GM19455 (cell line): ENCODE results near the gene CROCC2.

Experiments used
- ATAC-seq: cut with Tn5 transposase; IDR thresholded peaks from one replicate; pipeline ENCODE4 v1.9.1; 2021; ENCODE audit not compliant: unreplicated experiment

Gene CROCC2

DNA sequence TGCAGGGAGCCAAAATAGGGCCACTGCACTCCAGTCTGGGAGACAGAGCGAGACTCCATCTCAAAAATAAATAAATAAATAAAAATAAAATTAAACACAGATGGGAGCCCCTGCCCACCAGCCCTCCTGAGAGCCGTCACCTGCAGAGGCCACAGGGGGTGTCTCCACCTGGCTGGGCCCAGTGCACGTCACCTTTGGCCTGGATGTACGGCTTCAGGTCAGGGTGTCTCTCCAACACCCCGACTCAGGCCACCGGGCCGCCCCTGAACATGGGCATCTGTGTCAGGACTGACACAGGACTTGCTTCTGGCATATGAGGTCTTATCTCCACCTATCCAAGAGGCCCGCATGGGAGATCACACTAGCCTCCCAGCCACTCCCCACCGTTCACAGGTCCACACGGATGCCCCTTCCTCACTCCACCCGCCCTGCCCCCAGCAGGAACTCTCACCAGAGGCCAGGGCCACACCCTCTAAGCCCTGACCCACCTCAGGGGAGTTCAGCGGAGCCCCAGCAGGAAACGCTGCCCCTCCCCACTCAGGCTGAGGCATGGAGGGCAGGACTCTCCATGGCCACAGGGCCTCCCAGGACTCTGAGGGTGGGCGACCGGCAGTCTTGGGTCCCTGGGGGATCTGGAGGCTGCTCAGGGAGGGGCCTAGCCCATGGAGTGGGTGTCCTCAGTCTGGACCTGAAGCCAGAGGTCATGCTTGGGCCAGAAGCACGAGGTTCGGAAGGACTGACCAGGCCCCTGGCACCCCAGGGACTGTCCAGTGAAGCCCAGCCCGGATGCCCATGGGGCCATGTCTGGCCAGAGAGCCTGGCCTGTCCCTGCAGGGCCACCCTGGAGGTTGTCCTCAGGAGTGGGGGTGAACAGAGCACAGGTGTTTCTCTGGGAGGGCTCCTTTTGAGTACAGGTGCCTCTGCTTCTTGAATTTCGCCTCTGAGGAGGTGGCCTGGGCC lies 1.6 kb upstream of the CROCC2 start:
- no peak for ATAC-seq

DNA sequence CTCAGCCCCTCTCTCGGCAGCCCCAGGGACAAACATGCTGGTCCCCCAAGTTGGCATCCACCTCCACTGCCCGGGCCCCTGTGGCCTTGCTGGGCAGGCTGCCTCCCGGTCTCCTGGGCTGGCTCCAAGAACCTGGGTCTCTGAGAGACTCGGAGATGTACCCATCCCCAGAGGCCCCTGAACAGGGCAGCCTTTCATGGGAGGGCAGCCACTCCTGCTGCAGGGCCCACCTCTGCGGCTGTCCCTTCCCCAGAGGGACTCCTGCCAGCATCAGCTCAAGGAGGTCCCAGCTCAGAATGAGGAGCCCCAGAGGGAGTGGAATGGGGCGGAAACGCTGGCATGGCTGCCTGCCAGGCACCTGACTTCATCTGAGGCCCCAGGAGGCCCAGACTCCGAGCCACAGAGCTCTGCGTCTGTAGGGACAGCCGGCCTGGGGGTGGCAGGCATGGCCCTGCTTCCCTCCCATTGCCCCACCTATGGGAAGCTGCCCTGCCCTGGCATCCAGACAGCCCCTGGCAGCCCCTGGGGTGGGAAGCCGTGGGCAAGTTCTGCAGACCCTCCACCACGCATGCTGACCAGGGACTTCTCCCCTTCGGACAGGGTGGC lies 857 bp upstream of the CROCC2 start:
- ATAC-seq: no peak

DNA sequence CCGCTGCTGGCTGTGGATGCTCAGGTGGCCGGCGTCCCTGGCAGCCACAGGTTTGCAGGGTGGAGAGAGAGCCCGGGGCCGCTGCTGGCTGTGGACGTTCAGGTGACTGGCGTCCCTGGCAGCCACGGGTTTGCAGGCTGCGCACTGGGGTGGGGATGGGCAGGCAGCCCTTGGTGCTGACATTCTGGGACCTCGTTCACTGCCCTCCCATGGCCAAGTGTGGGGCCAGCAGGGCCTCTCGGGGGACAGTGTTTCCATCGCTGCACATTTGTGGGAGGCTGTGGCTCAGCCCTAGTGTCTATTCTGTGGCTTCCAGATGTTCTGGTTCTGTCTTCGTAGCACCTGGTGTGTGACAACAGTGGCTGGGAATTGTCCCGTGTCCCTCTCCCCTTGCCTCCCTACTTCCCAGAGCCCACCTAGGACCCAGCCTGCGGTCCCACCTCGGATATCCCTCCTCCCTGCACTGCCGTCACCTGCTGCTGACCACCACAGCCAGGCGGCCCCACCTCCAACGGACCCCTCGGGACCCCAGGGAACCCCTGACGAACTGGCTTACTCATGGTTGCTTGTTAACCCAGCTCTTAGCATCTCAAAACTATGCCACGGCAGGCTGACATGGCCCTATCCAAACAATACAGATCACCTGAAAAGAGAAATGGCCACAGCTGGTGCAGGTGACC lies 915 bp downstream of the CROCC2 start:
- no peak for ATAC-seq

DNA sequence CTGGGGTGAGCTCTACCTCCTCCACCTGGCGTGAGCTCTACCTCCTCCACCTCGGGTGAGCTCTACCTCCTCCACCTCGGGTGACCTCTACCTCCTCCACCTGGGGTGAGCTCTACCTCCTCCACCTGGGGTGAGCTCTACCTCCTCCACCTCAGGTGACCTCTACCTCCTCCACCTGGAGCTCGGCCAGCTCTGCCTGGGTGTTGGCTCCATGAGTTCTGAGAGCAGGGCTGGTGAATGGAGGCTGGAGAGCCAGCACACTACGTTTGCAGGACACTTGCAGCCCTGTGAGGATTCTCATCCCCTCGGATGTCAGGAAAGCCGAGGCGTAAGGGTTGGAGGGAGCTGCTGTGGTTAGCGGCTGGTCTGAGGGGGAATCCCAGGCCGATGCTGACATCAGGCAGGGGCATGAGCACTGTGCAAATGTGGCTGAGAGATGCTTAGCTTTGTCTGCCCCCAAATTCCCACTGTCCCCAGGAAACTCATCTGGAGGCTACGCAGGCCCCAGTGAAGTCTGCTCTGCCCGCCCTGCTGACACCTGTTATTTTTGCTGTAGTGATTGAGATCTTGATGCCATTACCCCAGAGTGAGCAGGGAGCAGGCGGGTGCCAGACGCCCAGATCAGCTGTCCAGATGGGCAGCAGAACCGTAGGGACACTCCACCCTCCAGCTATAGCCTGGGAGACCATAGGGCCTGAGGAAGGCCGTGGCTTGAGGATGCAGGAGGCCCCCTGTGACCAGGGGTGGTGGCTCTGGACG lies 3.3 kb downstream of the CROCC2 start:
- no peak for ATAC-seq

DNA sequence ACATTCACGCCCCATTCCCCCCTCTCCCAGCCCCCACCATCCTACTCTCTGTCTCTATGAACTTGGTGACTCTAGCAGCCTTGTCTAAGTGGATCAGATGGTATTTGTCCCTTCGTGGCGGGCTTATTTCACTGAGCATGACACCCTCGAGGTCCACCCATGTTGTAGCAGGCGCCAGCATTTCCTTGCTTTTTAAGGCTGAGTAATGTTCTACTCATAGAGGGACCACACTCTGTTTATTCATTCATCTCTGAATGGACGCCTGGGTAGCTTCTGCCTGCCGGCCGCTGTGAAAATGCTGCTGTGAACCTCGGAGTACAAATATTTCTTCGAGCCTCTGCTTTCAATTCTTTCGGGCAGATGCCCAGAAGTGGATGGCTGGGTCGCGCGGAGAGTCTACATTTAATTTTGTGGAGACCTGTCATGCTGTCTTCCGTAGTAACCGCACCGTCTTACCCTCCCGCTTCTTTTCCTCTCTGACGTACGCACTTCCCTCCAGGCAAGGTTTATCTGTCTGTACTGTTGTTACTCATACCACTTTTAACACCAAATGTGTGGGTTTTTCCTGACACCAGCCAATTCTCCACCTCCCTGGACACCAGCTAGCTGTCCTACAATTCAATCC lies 5.6 kb downstream of the CROCC2 start:
- ATAC-seq: no peak

DNA sequence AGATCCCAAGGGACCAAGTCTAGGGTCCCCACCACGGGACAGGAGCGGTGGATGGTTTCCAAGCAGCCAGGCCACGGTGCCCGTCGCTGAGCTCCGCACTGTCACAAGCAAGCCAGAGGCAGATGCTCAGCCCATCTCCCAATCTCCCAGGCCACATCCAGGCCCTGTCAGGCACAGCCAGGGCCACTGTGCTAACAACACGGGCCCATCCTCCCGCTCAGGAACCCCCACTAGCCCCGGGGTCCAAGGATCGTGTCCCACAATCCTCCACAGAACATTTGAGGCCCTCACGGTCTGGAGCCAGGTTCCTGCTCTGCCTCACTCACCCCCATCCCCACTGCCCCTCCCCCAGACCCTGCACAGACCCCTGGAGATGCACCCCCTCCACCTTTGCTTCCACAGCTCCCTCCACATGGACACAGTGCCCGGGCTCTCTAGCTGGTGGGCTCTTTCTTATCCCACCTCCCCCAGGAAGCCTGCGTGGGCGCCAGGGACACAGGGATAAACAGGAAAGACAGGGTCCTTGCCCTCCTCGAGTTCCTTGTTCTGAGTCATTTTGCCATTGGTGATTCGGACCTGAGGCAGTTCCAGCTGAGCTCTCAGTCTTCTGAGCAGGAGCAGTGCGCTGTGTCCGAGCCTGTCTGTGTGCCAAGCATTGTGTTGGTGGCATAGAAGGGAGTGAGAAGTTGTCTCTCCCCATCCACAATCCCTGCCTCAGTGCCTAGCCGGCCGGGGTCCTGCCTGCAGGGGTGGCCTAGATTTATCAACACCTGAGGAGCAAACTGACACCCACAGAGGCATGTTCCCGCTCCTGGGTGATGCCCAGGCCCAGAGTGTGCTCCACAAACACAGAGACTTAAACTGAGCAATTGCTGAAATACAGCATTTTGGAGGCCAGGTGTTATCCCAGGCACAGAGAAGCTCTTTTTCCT lies 7.0 kb downstream of the CROCC2 start:
- ATAC-seq: no peak

DNA sequence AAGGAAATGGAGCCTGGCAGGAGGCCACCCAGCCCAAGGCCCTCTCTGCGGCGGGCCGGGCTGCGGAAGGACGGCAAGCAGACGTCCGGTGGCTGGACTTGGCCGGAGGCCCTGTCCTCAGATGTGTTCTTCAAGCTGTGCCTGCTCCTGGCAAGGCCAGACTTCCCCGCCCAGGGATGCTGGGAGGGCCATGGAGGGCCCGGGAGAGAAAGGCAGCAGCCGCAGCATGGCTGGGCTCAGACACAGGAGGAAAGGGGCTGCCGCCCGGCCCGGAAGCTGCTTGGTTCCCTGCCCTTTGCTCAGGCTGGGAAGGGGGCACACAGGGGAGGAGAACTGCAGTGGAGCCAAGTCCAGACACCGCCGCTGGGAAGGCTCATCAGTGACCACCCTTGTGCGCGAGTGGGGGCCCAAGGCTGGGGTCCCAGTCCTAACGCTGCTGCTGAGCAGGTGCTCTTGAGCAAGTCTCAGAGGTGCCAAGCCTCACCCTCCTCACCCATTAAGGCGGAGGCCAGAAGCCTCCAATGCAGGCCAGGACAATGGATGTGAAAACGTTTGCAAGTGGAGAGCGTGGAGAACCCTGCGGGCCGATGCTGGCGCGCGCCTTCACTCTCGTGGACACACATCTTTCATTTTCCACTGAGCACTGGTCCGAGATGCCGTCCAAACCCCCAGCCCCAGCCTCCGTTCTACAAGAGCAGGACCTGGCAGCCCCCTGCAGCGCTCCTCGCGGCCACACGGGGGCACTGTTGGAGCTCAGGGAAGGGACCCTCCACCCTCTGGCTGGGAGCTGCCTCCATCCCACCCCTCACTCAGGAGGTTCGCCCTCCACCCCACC lies 7.9 kb downstream of the CROCC2 start:
- ATAC-seq: no peak

DNA sequence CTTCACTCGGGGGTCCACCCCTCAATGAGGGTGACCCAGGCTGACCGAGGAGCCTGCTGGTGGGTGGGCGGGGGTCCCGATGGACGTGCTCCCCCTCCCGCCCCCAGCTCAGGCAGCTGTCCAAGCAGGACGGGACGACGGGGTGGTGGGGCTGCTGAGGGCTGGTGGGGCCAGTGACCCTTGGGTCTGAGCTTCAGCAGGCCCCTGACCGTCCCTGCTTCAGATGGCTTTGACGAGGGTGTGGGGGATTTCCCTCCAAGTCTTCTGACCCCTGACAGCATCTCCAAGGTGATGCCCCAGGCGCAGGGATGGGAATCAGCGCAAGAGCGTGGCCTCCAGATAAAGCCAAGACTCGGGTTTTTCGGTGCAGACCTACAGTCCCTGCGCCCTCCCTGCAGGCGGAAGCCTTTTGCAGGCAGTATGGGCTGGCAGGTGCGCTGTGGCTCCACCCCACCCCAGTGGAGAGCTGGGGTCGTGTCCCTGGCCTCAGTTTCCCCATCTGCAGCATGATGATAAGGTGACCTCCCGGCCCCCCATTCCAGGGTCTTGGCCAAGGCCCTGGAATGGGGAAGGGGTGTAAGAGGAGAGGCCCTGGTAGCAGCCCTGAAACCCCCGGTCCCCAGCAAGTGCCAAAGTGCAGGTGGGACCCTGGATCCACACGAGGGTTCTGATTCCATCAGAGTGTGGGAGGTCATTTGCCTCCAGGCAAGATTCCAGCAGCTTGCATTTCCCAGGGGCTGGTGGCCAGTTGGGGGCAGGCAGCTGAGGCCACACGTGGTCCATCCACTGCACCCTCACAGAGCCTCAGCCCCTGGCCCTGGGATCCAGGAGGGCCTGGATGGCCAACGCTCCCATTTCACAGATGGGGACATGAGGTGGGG lies 8.7 kb downstream of the CROCC2 start:
- no peak for ATAC-seq

DNA sequence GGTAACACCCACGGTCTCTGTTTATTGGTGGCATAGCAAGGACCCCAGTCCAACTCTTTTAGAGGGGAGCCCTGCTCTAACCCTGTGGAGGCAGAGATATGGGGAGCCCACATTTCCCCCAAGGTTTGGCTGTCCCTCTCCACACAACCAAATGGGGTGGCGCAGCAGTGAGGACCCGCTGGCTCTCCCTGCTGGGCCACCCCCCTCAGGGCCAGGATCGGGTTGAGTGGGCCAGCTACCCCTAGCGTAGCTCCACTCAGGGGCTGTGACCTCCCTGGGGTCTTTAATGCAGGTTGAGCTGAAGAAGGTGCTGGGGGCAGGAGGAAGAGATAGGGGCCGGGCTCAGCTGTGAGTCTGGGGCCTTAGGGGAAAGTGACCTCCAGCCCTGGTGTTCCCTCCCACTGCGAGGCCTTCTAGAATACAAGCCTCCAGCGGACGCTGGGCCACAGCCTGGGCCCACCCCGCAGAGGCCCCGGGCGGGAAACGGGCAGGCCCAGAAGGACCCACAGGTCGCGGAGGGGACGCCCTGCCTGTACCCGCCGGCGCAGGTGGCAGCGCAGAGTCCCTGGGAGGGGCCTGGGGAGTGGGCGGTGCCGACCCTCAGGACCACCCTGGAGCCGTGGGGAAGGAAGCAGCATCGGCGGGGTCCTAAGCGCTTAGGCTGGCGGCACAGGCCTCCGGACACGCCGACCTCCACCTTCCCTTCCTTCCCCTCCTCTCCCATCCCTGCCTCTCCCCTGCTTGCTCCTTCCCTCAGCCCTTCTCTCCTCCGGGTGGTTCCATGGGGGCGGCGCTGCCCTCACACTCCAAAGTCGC lies 9.6 kb downstream of the CROCC2 start:
- no peak for ATAC-seq

DNA sequence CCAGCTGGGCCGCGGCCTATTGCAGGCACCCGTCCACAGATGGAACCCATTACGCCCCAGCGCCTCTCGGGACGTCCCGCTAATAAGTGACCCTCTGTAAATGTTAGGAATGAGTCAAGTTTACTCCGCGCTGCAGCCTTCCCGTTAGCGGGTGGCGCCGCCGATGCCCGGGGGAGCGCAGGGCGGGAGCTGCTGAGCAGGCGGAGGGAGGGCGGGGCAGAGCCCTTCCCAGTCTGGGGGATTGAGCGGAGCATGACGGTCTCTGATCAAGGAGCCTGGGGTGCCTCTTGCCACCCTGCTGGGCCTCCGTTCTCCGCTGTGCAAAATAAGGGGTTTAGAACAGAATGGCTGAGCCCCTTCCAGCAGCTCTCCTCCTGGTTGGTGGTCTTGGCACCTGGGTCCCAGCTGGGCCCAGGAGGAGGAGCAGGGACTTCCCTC lies 10.5 kb downstream of the CROCC2 start:
- ATAC-seq: no peak

DNA sequence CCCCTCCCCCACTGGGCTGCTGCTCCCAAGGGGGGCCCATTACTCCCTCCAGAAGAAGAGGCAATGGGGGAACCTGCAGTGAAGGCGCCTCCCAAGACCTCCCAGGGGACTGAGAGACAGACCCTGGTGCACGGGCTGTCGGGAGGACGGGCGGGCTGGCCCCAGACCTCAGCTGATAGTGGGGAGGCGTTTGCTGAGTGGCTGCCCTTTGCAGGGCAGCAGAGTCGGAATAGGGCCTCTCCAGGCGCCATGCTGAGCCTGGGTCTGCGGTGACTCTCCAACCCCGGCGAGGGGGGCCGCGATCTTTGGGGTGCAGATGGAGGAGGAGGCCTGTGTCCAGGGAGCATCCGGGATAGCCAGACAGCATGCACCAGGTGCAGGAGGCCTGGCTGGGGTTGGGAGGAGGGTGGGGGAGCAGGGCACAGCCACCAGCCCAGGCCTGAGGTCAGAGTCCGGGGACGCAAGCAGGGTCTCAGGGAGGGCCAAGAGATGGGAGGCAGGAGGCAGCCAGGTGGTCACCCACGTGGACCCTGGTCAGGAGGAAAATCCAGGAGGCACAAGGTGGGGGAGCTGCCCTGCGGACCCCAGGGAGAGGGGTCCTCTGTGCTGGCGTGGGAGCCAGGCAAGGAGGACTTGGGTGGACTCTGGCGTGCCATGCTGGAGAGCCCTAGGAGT lies 11.0 kb downstream of the CROCC2 start:
- no peak for ATAC-seq

DNA sequence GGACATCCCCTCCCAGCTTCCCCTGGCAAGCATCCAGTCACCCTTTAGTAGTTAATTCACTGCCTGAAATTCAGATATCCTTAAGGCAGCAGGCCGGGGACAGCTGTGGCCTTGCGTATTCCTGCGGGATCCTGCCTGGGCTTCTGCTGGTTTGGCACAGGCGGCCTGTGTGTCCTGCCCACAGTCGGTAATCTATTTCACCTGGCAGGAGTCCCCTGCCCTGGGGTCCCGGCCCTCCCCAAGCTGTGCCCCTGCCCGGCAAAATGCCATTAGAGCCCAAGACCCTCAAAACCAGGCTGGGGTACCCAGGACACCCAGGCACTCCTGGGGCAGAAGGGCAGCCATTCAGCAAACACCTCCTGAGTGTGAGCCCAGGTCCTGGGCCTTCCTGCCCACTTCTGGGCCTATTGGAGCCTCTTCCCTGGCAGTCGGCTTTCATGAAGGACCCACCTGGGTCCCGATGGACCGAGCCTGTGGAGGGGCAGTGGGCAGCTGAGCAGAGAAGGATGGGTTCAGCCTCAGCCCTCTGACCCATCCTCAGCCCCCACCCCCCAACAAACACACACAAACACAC lies 11.6 kb downstream of the CROCC2 start:
- no peak for ATAC-seq

DNA sequence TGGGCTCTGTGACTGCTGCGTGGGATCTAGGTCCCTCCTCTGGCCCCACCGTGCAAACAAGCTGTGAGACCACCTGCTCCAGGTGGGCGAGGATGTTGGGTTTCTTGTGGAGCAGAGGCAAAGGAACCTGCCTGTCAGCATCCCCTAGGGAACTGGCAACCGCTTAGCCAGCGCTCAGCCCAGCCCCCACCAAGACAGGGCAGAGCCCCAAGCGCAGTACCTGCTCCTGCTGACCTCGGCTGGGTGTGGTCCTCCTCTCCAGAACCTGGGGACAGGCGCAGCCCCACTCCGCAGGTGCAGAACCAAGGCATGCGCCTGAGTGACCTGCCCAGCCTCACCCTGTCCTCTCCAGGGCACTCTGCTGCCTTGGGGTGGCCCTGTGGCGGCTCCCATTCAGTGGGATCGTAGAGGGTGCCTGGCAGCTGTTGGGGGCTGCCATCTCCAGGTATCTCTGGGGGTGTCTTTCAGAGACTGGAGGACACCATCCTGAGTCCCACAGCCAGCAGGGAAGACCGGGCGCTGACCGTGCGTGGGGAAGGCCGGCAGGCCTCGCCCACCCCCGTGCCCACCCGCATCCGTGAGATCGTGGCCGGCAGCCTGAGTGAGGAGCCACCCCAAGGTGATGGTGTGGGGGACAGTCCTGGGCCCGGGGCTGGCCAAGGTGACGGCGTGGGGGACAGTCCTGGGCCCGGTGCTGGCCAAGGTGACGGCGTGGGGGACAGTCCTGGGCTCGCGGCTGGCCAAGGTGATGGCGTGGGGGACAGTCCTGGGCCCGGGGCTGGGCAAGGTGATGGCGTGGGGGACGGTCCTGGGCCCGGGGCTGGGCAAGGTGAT lies 12.3 kb downstream of the CROCC2 start:
- no peak for ATAC-seq

DNA sequence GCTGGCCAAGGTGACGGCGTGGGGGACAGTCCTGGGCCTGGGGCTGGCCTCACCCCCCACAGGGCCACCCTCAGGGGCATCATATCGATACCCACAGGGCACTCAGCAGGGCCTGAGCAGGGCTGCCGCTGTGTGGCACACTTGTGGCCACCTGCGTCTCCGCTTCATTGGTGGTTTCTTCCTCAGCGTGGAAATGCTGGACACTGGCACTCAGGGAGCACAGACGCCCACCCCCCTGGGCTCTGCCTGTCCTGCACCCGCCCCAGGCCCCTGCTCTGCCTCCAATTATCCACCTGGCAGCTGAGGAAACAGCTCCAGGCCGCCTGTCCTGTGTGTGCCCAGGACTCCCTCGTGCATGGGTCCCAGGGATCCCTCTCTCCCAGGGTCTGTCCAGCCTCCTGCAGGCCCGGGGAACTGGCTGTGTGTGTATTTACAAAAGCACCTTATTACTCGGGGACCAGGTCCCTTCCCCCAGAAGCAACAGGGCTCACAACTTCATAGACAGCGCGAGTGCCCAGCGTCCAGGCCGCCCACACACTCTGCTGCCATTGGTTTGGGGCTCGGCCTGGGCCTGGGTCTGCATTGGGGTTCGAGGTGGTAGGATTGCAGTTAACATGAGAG lies 13.1 kb downstream of the CROCC2 start:
- ATAC-seq: no peak
